DMS53 (cell line): Measurements from ENCODE around the gene MOB3B.

Experiments
- DNase-seq: peaks from one replicate; lab custom pipeline; 2025; lab: John Stamatoyannopoulos, UW

The MOB3B gene

GRCh38 chr9:27541740-27542139 lies 12.1 kb upstream of the MOB3B start:
- no peak for DNase-seq

- no peak for DNase-seq
These were observed 10.9 kb upstream of the MOB3B start for GRCh38 chr9:27540502-27540901.

GRCh38 chr9:27539479-27540441 lies 10.1 kb upstream of the MOB3B start:
- DNase-seq = peak; percentile 4

GRCh38 chr9:27538647-27539046 lies 9.0 kb upstream of the MOB3B start:
- DNase-seq = no peak

GRCh38 chr9:27537756-27538155 lies 8.1 kb upstream of the MOB3B start:
- DNase-seq = no peak

GRCh38 chr9:27537027-27537435 lies 7.4 kb upstream of the MOB3B start:
- DNase-seq = no peak

GRCh38 chr9:27536168-27536567 lies 6.6 kb upstream of the MOB3B start:
- no peak for DNase-seq

- DNase-seq = no peak
These were observed 6.1 kb upstream of the MOB3B start for GRCh38 chr9:27535701-27536118.

- no peak for DNase-seq
These were observed 5.1 kb upstream of the MOB3B start for GRCh38 chr9:27534658-27535209.

GRCh38 chr9:27534131-27534530 lies 4.5 kb upstream of the MOB3B start:
- no peak for DNase-seq

GRCh38 chr9:27533311-27533710 lies 3.7 kb upstream of the MOB3B start:
- no peak for DNase-seq

- DNase-seq = no peak
These were observed 2.4 kb upstream of the MOB3B start for GRCh38 chr9:27532046-27532445.

- no peak for DNase-seq
These were observed 1.5 kb upstream of the MOB3B start for GRCh38 chr9:27530915-27531755.

- DNase-seq = peak; percentile 49
These were observed 713 bp downstream of the MOB3B start for GRCh38 chr9:27528886-27529315.

GRCh38 chr9:27528076-27528885 lies 1.3 kb downstream of the MOB3B start:
- DNase-seq = peak; percentile 47

GRCh38 chr9:27527702-27528075 lies 1.9 kb downstream of the MOB3B start:
- no peak for DNase-seq

GRCh38 chr9:27524236-27524635 lies 5.4 kb downstream of the MOB3B start, which contains the start of gene IFNK:
Gene IFNK, plus strand, starts transcription at chr9:27524290. Its CDS starts 47 bp downstream, at chr9:27524337.
- no peak for DNase-seq

- DNase-seq = no peak
These were observed 6.5 kb downstream of the MOB3B start for GRCh38 chr9:27523141-27523540.

- DNase-seq = no peak
These were observed 8.6 kb downstream of the MOB3B start for GRCh38 chr9:27520986-27521385.

GRCh38 chr9:27519466-27520465 lies 9.8 kb downstream of the MOB3B start:
- DNase-seq = no peak
